PC-3 (cell line): Measurements from ENCODE around the gene DNAL1. TPM values are rescaled to one million over a fixed set of nuclear protein-coding genes. Genes with fewer than 3 reads are reported as not detected.
A peak's percentile ranks its signal among the peaks of the same experiment; 100 is the strongest.

Source experiments
- ATAC-seq: fragments of 200-7000 bp; cut with Tn5 transposase; 2 replicates; pipeline ENCODE4 v1.9.1; 2020; ENCODE audit warnings: mild to moderate bottlenecking, moderate library complexity
- BruUV-seq: library from RNA; stranded (reverse); fragments of 400-500 nt; replicated peaks from 2 replicates; lab custom pipeline; 2021; lab: Mats Ljungman, UMichigan
- CTCF ChIA-PET: fragments of 300-600 bp; sonication (Branson Sonifier 250); formaldehyde crosslinking; loops from one replicate; lab custom pipeline; 2022; ENCODE audit warnings: antibody characterized with exemption; lab: Charles Lee
- POLR2A ChIA-PET: fragments of 300-600 bp; sonication (Branson Sonifier 250); formaldehyde crosslinking; loops from one replicate; lab custom pipeline; 2022; ENCODE audit warnings: antibody characterized with exemption; ENCODE audit not compliant: unreplicated experiment; lab: Charles Lee
- DNase-seq: peaks from one replicate; pipeline ENCODE4 v3.0.0-alpha.2; 2015
- H2AFZ ChIP-seq: fragments of 300-600 bp; sonication (generic); 2 replicates; pipeline ENCODE4 v1.6.0; 2016; ENCODE audit warnings: antibody characterized with exemption, low read length
- H3F3A ChIP-seq: fragments of 300-600 bp; sonication (generic); one replicate; pipeline ENCODE4 v1.6.0; 2017; ENCODE audit warnings: antibody characterized with exemption, low read length, control low read depth, mild to moderate bottlenecking; ENCODE audit not compliant: unreplicated experiment
- H3K27ac ChIP-seq: fragments of 300-600 bp; sonication (generic); 2 replicates; pipeline ENCODE4 v1.5.1; 2016; ENCODE audit warnings: mild to moderate bottlenecking, low read length
- H3K27me3 ChIP-seq: fragments of 300-600 bp; sonication (generic); 2 replicates; pipeline ENCODE4 v1.6.1; 2016; ENCODE audit warnings: low read length, mixed read lengths
- H3K36me3 ChIP-seq: fragments of 300-600 bp; sonication (generic); 2 replicates; pipeline ENCODE4 v1.6.1; 2016; ENCODE audit warnings: low read depth, mixed run types, low read length, mixed read lengths
- H3K4me1 ChIP-seq: fragments of 300-600 bp; sonication (generic); 2 replicates; pipeline ENCODE4 v1.5.1; 2016; ENCODE audit warnings: low read length; ENCODE audit not compliant: insufficient read depth
- H3K4me2 ChIP-seq: fragments of 300-600 bp; sonication (generic); 2 replicates; pipeline ENCODE4 v1.6.0; 2016; ENCODE audit warnings: low read length
- H3K4me3 ChIP-seq: fragments of 300-600 bp; sonication (generic); 2 replicates; pipeline ENCODE4 v1.5.1; 2016; ENCODE audit warnings: mild to moderate bottlenecking, low read length, mixed read lengths
- H3K79me2 ChIP-seq: fragments of 300-600 bp; sonication (generic); 2 replicates; pipeline ENCODE4 v1.6.1; 2017; ENCODE audit warnings: low read length, mixed read lengths
- H3K9ac ChIP-seq: fragments of 300-600 bp; sonication (generic); 2 replicates; pipeline ENCODE4 v1.6.0; 2016; ENCODE audit warnings: mild to moderate bottlenecking, low read length
- H3K9me2 ChIP-seq: fragments of 300-600 bp; sonication (generic); replicated peaks from 2 replicates; pipeline ENCODE4 v1.6.1; 2016; ENCODE audit warnings: mixed run types, low read length, mixed read lengths
- H3K9me3 ChIP-seq: fragments of 300-600 bp; sonication (generic); 2 replicates; pipeline ENCODE4 v1.6.1; 2016; ENCODE audit warnings: low read length, mixed read lengths
- H4K20me1 ChIP-seq: fragments of 300-600 bp; sonication (generic); 2 replicates; pipeline ENCODE4 v1.6.1; 2016; ENCODE audit warnings: low read length, mixed read lengths
- CTCF ChIP-seq: fragments of 300-600 bp; sonication (generic); conservative IDR thresholded peaks from 2 replicates; pipeline ENCODE4 v1.5.1; 2017; ENCODE audit warnings: antibody characterized with exemption, low read depth, mild to moderate bottlenecking, low read length
- EZH2 ChIP-seq: fragments of 300-600 bp; sonication (generic); IDR thresholded peaks from one replicate; pipeline ENCODE4 v1.6.1; 2017; ENCODE audit warnings: antibody characterized with exemption, mild to moderate bottlenecking, low read length; ENCODE audit not compliant: unreplicated experiment
- EZH2phosphoT487 ChIP-seq: fragments of 300-600 bp; sonication (generic); IDR thresholded peaks from 2 replicates; pipeline ENCODE4 v1.6.1; 2018; ENCODE audit warnings: mild to moderate bottlenecking, antibody characterized with exemption, low read length, borderline replicate concordance
- intact Hi-C: fragments of 100-400 bp; cut with micrococcal nuclease; formaldehyde crosslinking; loops from 2 replicates; pipeline ENCODE4 v1.9.0; 2023
- total RNA-seq: library from RNA; depleted of rRNA; stranded (reverse); fragments of >200 nt; gene quantifications from 2 replicates; pipeline ENCODE4 v1.2.3, GENCODE V29; 2014

DNAL1 gene
- total RNA-seq, 1 experiment from 2014 or later = 2.6 TPM

- H2AFZ ChIP-seq = no peak overlapping the region
- no peak overlapping the region for H3K4me3 ChIP-seq
- ChIA-PET POLR2A (no interaction called here), CTCF (no interaction called here)
- no peaks in the 10 kb centered on the region for H3K27me3 ChIP-seq
- peaks cover 47% of the 10 kb centered on the region for H3K4me1 ChIP-seq
- ATAC-seq (no peak), DNase-seq (no peak)
- no peaks in the 10 kb centered on the region for H3K9me2 ChIP-seq
- BruUV-seq = TSS peak; percentile 30
- peaks cover 79% of the 10 kb centered on the region for H3K79me2 ChIP-seq
- no peak overlapping the region for H3K9ac ChIP-seq
- H3K36me3 ChIP-seq = peaks cover 28% of the 10 kb centered on the region
- H3K27ac ChIP-seq = no peak overlapping the region
- intact Hi-C loops = no loop called here
- peaks cover 10% of the 10 kb centered on the region; the same call in 1 of the 2 replicates for H4K20me1 ChIP-seq
- peaks cover 4% of the 10 kb centered on the region for H3F3A ChIP-seq
- no peaks in the 10 kb centered on the region for H3K9me3 ChIP-seq
- H3K4me2 ChIP-seq = no peak overlapping the region
- no peak for TF ChIP-seq EZH2phosphoT487
- no peak for TF ChIP-seq EZH2
Observed at GRCh38 chr14:73739174-73739898, 94.5 kb downstream of the DNAL1 start.

- intact Hi-C loops = no loop called here
- no peaks in the 10 kb centered on the region for H3K9me3 ChIP-seq
Observed at GRCh38 chr14:73739899-73740617, 95.3 kb downstream of the DNAL1 start.

More at GRCh38 chr14:73739899-73740617, 95.3 kb downstream of the DNAL1 start:
- Histone ChIP-seq H3K9ac (peak overlapping the region; percentile 43), H3K4me1 (peaks cover 54% of the 10 kb centered on the region), H3K27me3 (no peaks in the 10 kb centered on the region), H3K9me2 (no peaks in the 10 kb centered on the region), H4K20me1 (peaks cover 15% of the 10 kb centered on the region; the same call in 1 of the 2 replicates), H2AFZ (no peak overlapping the region), H3K4me2 (peak overlapping the region; percentile 86), H3K36me3 (peaks cover 21% of the 10 kb centered on the region; the same call in 1 of the 2 replicates), H3K27ac (peak overlapping the region; percentile 92), H3K79me2 (peaks cover 79% of the 10 kb centered on the region), H3K4me3 (peak overlapping the region; percentile 59; the same call in 1 of the 2 replicates), H3F3A (peaks cover 4% of the 10 kb centered on the region)
- DNase-seq (no peak), ATAC-seq (no peak)
- CTCF ChIA-PET = interaction anchor here (1.3 kb wide), 1 partner anchor 18 kb away, joined by 8 read pairs; no protein-coding TSS in a partner anchor
- no TSS peak for BruUV-seq
- POLR2A ChIA-PET = no interaction called here
- TF ChIP-seq EZH2phosphoT487 (no peak), CTCF (no peak), EZH2 (no peak)
